ENCODE data around the gene CAMK1D. TPM values are rescaled to one million over a fixed set of nuclear protein-coding genes. Genes with fewer than 3 reads are reported as not detected.

Gene CAMK1D
- total RNA-seq, 1 donor from 2014 or later = 1.0 TPM

GRCh38 chr10:12504628-12505027 lies 155.3 kb downstream of the CAMK1D start:
- TF ChIP-seq CTCF (conservative IDR thresholded peaks at IDR 0.05; ENCODE audit: low read depth, low read length) = no peak
- DNase-seq (ENCODE audit: low read depth) = no peak
- no peak overlapping the region for H3K4me3 ChIP-seq (ENCODE audit: low read depth, low read length)

GRCh38 chr10:12505683-12506082 lies 156.3 kb downstream of the CAMK1D start:
- no peak for TF ChIP-seq CTCF (conservative IDR thresholded peaks at IDR 0.05; ENCODE audit: low read depth, low read length)
- DNase-seq (ENCODE audit: low read depth) = no peak
- H3K4me3 ChIP-seq (ENCODE audit: low read depth, low read length) = no peak overlapping the region

- no peak overlapping the region for H3K4me3 ChIP-seq (ENCODE audit: low read depth, low read length)
- TF ChIP-seq CTCF (conservative IDR thresholded peaks at IDR 0.05; ENCODE audit: low read depth, low read length) = no peak
- DNase-seq (ENCODE audit: low read depth) = no peak
Measured at GRCh38 chr10:12507165-12507850, 158.0 kb downstream of the CAMK1D start.

- no peak for DNase-seq (ENCODE audit: low read depth)
- no peak overlapping the region for H3K4me3 ChIP-seq (ENCODE audit: low read depth, low read length)
- no peak for TF ChIP-seq CTCF (conservative IDR thresholded peaks at IDR 0.05; ENCODE audit: low read depth, low read length)
Measured at GRCh38 chr10:12508165-12508564, 158.8 kb downstream of the CAMK1D start.

- no peak for DNase-seq (ENCODE audit: low read depth)
- no peak overlapping the region for H3K4me3 ChIP-seq (ENCODE audit: low read depth, low read length)
- no peak for TF ChIP-seq CTCF (conservative IDR thresholded peaks at IDR 0.05; ENCODE audit: low read depth, low read length)
Measured at GRCh38 chr10:12509016-12509793, 159.9 kb downstream of the CAMK1D start.

- TF ChIP-seq CTCF (conservative IDR thresholded peaks at IDR 0.05; ENCODE audit: low read depth, low read length) = no peak
- H3K4me3 ChIP-seq (ENCODE audit: low read depth, low read length) = no peak overlapping the region
- DNase-seq (ENCODE audit: low read depth) = no peak
Measured at GRCh38 chr10:12509794-12510100, 160.4 kb downstream of the CAMK1D start.

Data from epithelial cell of proximal tubule (primary cell).